Panc1 (cell line): ENCODE measurements around the gene SLC9A9. TPM values are rescaled to one million over a fixed set of nuclear protein-coding genes. Genes with fewer than 3 reads are reported as not detected.

ENCODE experiments used
- ATAC-seq: fragments of 200-7000 bp; cut with Tn5 transposase; 2 replicates; pipeline ENCODE4 v1.9.1; 2020; ENCODE audit warnings: mild to moderate bottlenecking, moderate library complexity
- BruUV-seq: library from RNA; stranded (reverse); fragments of 400-500 nt; replicated peaks from 2 replicates; lab custom pipeline; 2021; lab: Mats Ljungman, UMichigan
- CTCF ChIA-PET: fragments of 300-600 bp; sonication (Branson Sonifier 250); formaldehyde crosslinking; loops from one replicate; lab custom pipeline; 2022; ENCODE audit warnings: antibody characterized with exemption; lab: Charles Lee
- POLR2A ChIA-PET: fragments of 300-600 bp; sonication (Branson Sonifier 250); formaldehyde crosslinking; loops from one replicate; lab custom pipeline; 2022; ENCODE audit warnings: antibody characterized with exemption; lab: Charles Lee
- DNase-seq: peaks from one replicate; pipeline ENCODE4 v3.0.0-alpha.2; 2010; ENCODE audit warnings: low read depth, low spot score
- H3K27ac ChIP-seq: 2 replicates; pipeline ENCODE4 v1.5.1; 2011; ENCODE audit warnings: mild to moderate bottlenecking, low read length, inconsistent platforms
- H3K27me3 ChIP-seq: fragments of 200-500 bp; sonication (Bioruptor generic); 2 replicates; pipeline ENCODE4 v1.6.0; 2014; ENCODE audit warnings: low read length, inconsistent platforms; ENCODE audit not compliant: control insufficient read depth, insufficient read depth
- H3K36me3 ChIP-seq: fragments of 200-500 bp; sonication (Bioruptor generic); 2 replicates; pipeline ENCODE4 v1.5.1; 2014; ENCODE audit warnings: inconsistent platforms, mild to moderate bottlenecking, low read length, moderate library complexity; ENCODE audit not compliant: control insufficient read depth, insufficient read depth
- H3K4me1 ChIP-seq: 2 replicates; pipeline ENCODE4 v1.5.1; 2011; ENCODE audit warnings: inconsistent platforms, mild to moderate bottlenecking, low read length, moderate library complexity; ENCODE audit not compliant: control insufficient read depth, insufficient read depth
- H3K4me3 ChIP-seq, 2 experiments: 2 replicates each; pipeline ENCODE4 v1.5.1; 2011 to 2012; ENCODE audit warnings: low read depth in 2 of 2, low read length in 2 of 2, mild to moderate bottlenecking in 2 of 2, inconsistent platforms in 1 of 2, moderate library complexity in 1 of 2
- H3K9me3 ChIP-seq: fragments of 200-500 bp; sonication (Bioruptor generic); 2 replicates; pipeline ENCODE4 v1.5.1; 2014; ENCODE audit warnings: low read depth, mild to moderate bottlenecking, inconsistent platforms, low read length, moderate library complexity; ENCODE audit not compliant: control insufficient read depth, insufficient read depth
- POLR2AphosphoS5 ChIP-seq: IDR thresholded peaks from 2 replicates; pipeline ENCODE4 v1.6.1; 2012; ENCODE audit warnings: mild to moderate bottlenecking, low read depth, low read length, moderate library complexity
- SIN3A ChIP-seq: IDR thresholded peaks from 2 replicates; pipeline ENCODE4 v1.6.1; 2012; ENCODE audit warnings: low read depth, mild to moderate bottlenecking, low read length, moderate library complexity, borderline replicate concordance; ENCODE audit not compliant: insufficient read depth
- TCF7L2 ChIP-seq: IDR thresholded peaks from 2 replicates; pipeline ENCODE4 v1.6.1; 2011; ENCODE audit warnings: mild to moderate bottlenecking, low read depth, low read length, inconsistent platforms
- in situ Hi-C: cut with HindIII; loops from 2 replicates; pipeline ENCODE4 v1.10.0; 2016; ENCODE audit warnings: low sequenced_read_pairs, low pct_unique_long_range_greater_than_20kb
- intact Hi-C: fragments of 100-400 bp; cut with micrococcal nuclease; formaldehyde crosslinking; loops from one replicate; pipeline ENCODE4 v1.10.0; 2022; ENCODE audit not compliant: unreplicated experiment
- total RNA-seq: library from RNA; stranded (reverse); gene quantifications from one replicate; pipeline ENCODE4 v1.2.1, GENCODE V29; 2021; ENCODE audit not compliant: unreplicated experiment
- TF ChIP-seq, protein P1 (sequence below): fragments of 450-650 bp; IDR thresholded peaks from 2 replicates; pipeline ENCODE4 v1.5.1; 2017; ENCODE audit warnings: mild to moderate bottlenecking
- TF ChIP-seq, protein P2 (sequence below), 2 experiments: IDR thresholded peaks; 2 replicates each; pipeline ENCODE4 v1.6.1; 2011 to 2012; ENCODE audit warnings: low read depth in 2 of 2, control low read depth in 1 of 2, low read length in 1 of 2, mild to moderate bottlenecking in 1 of 2, moderate library complexity in 1 of 2; ENCODE audit not compliant: insufficient read depth in 1 of 2

The SLC9A9 gene
- total RNA-seq, 1 experiment from 2014 or later = not detected

DNA sequence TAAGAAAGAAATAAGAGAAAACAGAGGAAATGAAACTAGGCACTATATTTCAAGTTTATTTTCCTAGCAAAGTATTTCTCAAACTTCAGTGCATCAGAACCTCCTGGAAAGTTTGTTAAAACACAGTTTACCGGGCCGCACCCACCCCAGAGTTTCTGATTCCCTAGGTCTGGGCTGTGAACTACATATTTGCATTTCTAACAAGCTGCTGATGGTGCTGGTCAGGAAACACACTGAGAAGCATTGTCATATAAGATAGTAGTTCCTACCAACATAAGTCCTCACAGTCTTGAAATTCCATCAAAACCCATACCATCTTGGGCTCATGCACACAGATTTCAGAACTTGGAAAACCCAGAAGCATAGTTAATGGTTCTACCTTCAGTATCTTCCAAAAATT lies 8.3 kb downstream of the SLC9A9 start:
- intact Hi-C loops = no loop called here
- H3K27me3 ChIP-seq = peaks cover 2% of the 10 kb centered on the region; the same call in 1 of the 2 replicates
- ChIA-PET CTCF (interaction anchor here (0.6 kb wide), 1 partner anchor 53 kb away, joined by 3 read pairs; no protein-coding TSS in a partner anchor), POLR2A (no interaction called here)
- TF ChIP-seq SIN3A (no peak), TCF7L2 (no peak), POLR2AphosphoS5 (no peak)
- TF ChIP-seq, protein P1, sequence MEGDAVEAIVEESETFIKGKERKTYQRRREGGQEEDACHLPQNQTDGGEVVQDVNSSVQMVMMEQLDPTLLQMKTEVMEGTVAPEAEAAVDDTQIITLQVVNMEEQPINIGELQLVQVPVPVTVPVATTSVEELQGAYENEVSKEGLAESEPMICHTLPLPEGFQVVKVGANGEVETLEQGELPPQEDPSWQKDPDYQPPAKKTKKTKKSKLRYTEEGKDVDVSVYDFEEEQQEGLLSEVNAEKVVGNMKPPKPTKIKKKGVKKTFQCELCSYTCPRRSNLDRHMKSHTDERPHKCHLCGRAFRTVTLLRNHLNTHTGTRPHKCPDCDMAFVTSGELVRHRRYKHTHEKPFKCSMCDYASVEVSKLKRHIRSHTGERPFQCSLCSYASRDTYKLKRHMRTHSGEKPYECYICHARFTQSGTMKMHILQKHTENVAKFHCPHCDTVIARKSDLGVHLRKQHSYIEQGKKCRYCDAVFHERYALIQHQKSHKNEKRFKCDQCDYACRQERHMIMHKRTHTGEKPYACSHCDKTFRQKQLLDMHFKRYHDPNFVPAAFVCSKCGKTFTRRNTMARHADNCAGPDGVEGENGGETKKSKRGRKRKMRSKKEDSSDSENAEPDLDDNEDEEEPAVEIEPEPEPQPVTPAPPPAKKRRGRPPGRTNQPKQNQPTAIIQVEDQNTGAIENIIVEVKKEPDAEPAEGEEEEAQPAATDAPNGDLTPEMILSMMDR = no peak
- TF ChIP-seq, protein P2, sequence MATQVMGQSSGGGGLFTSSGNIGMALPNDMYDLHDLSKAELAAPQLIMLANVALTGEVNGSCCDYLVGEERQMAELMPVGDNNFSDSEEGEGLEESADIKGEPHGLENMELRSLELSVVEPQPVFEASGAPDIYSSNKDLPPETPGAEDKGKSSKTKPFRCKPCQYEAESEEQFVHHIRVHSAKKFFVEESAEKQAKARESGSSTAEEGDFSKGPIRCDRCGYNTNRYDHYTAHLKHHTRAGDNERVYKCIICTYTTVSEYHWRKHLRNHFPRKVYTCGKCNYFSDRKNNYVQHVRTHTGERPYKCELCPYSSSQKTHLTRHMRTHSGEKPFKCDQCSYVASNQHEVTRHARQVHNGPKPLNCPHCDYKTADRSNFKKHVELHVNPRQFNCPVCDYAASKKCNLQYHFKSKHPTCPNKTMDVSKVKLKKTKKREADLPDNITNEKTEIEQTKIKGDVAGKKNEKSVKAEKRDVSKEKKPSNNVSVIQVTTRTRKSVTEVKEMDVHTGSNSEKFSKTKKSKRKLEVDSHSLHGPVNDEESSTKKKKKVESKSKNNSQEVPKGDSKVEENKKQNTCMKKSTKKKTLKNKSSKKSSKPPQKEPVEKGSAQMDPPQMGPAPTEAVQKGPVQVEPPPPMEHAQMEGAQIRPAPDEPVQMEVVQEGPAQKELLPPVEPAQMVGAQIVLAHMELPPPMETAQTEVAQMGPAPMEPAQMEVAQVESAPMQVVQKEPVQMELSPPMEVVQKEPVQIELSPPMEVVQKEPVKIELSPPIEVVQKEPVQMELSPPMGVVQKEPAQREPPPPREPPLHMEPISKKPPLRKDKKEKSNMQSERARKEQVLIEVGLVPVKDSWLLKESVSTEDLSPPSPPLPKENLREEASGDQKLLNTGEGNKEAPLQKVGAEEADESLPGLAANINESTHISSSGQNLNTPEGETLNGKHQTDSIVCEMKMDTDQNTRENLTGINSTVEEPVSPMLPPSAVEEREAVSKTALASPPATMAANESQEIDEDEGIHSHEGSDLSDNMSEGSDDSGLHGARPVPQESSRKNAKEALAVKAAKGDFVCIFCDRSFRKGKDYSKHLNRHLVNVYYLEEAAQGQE (IDR thresholded peaks at IDR 0.05; ENCODE audit: insufficient read depth in 1 of 2, low read depth in 2 of 2, low read length in 1 of 2) = no peak
- in situ Hi-C loops = no loop called here
- ATAC-seq (no peak), DNase-seq (no peak)
- no peaks in the 10 kb centered on the region for H3K9me3 ChIP-seq
- H3K4me1 ChIP-seq = no peaks in the 10 kb centered on the region
- H3K27ac ChIP-seq = no peak overlapping the region
- BruUV-seq = no TSS peak
- H3K36me3 ChIP-seq = no peaks in the 10 kb centered on the region
- H3K4me3 ChIP-seq = no peak overlapping the region

DNA sequence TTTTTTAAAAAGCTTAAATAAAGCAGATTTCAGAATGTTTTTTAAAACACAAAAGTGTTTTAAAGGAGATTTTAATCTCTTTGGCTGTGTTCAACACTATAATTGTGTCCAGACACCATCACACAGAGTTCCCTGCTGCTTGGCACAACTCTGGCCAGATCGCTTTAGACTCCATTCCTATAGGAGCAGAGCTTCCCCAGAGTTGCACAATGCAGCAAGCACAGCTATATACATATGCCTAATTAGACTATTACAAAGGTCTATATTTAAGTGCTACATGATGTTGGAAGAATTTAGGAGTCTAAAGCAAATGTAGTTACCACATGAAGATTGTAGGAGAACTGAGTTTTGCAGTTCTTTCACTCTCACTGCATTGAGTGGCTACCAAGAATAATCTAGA lies 11.2 kb downstream of the SLC9A9 start:
- no peaks in the 10 kb centered on the region for H3K4me1 ChIP-seq
- POLR2A ChIA-PET = no interaction called here
- no TSS peak for BruUV-seq

More for the DNA sequence above, 11.2 kb downstream of the SLC9A9 start:
- no peak for TF ChIP-seq SIN3A
- no peak for TF ChIP-seq POLR2AphosphoS5
- TF ChIP-seq, protein P1 = no peak
- TF ChIP-seq TCF7L2 = no peak
- TF ChIP-seq, protein P2 (IDR thresholded peaks at IDR 0.05; ENCODE audit: insufficient read depth in 1 of 2, low read depth in 2 of 2, low read length in 1 of 2) = no peak
- H3K27me3 ChIP-seq = 0 out of 2 replicates have a peak, but pooled peaks cover 2% of the 10 kb centered on the region
- H3K4me3 ChIP-seq = no peak overlapping the region
- H3K27ac ChIP-seq = no peak overlapping the region
- CTCF ChIA-PET = no interaction called here
- DNase-seq (no peak), ATAC-seq (no peak)
- in situ Hi-C loops (no loop called here), intact Hi-C loops (no loop called here)
- no peaks in the 10 kb centered on the region for H3K36me3 ChIP-seq
- no peaks in the 10 kb centered on the region for H3K9me3 ChIP-seq
